ENCODE data around the gene CCDC57. TPM values are rescaled to one million over a fixed set of nuclear protein-coding genes. Genes with fewer than 3 reads are reported as not detected.
A peak's percentile ranks its signal among the peaks of the same experiment; 100 is the strongest.

Gene CCDC57
- total and polyA plus RNA-seq, 9 of the 15 experiments (the other 6 are each of a cell fraction or from before 2014, with no cell fraction given): 0.83 to 36.2 (median 13.6) TPM

DNA sequence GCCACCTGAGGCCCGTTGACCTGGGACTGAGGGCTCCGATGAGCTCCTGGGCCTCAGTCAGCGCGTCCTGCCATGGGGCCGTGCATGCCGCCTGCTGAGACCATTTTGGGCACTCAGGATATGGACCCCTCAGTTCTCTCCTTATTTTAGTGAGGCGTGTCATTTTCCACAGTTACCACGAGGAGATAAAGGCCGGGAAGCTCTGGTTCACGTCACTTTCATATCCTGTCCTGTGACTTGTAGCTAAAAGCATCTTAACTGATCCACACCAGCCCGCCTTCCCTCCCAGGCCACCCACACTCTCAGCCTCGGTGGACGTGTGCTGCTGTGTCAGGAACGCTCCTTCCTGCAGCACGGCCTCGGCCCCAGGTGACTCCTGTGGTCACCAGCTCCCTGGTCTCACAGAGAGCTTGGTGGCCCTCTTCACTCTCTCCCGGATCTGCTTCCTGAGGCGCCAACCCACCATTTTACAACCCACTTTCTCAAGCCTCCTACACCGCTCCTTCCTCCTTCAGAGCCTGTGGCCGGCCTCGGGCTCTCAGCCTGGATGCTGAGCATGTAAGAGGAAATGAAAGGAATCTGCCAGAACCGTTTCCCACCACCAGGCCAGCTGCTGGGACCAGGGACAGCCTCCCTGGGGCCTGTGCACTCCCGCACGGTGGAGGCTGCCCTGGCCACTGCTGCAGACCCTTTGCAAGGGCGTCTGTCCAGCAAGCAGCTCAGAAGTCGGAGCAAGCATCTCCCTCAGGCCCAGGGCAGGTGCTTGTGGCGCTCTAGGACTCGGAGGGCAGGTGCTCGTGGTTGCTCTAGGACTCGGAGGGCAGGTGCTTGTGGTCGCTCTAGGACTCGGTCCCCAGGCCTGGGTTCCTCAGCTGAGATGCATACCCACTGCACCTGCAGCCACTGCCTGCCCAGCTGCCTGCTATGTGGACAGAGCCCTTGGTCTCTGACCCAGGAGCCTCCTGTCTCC lies 90.7 kb downstream of the CCDC57 start (continued):
- no peak for TF ChIP-seq ARNT (IDR thresholded peaks at IDR 0.05)
- TF ChIP-seq KLF6 (CRISPR knock-in tag; IDR thresholded peaks at IDR 0.05; ENCODE audit: borderline replicate concordance): no peak
- TF ChIP-seq CBX2 (IDR thresholded peaks at IDR 0.05; ENCODE audit: insufficient read depth, low read length, poor library complexity, severe bottlenecking): no peak
- no peak for TF ChIP-seq TAF1 (IDR thresholded peaks at IDR 0.05; ENCODE audit: control insufficient read depth, extremely low read depth, insufficient read depth, low read length, severe bottlenecking)
- TF ChIP-seq E2F3 (CRISPR knock-in tag; IDR thresholded peaks at IDR 0.05): no peak
- no peak for TF ChIP-seq SRSF9 (IDR thresholded peaks at IDR 0.05; ENCODE audit: borderline replicate concordance, low read depth, low read length)
- TF ChIP-seq ZNF79 (CRISPR knock-in tag; IDR thresholded peaks at IDR 0.05; ENCODE audit: low read depth): no peak
- TF ChIP-seq, protein P1, sequence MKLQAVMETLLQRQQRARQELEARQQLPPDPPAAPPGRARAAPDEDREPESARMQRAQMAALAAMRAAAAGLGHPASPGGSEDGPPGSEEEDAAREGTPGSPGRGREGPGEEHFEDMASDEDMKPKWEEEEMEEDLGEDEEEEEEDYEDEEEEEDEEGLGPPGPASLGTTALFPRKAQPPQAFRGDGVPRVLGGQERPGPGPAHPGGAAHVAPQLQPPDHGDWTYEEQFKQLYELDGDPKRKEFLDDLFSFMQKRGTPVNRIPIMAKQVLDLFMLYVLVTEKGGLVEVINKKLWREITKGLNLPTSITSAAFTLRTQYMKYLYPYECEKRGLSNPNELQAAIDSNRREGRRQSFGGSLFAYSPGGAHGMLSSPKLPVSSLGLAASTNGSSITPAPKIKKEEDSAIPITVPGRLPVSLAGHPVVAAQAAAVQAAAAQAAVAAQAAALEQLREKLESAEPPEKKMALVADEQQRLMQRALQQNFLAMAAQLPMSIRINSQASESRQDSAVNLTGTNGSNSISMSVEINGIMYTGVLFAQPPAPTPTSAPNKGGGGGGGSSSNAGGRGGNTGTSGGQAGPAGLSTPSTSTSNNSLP (IDR thresholded peaks at IDR 0.05; ENCODE audit: borderline replicate concordance, low read depth, low read length): no peak
- no peak for TF ChIP-seq FUS (optimal IDR thresholded peaks at IDR 0.05; ENCODE audit: low read depth, low read length)
- TF ChIP-seq, protein P2, sequence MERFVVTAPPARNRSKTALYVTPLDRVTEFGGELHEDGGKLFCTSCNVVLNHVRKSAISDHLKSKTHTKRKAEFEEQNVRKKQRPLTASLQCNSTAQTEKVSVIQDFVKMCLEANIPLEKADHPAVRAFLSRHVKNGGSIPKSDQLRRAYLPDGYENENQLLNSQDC (CRISPR knock-in tag; IDR thresholded peaks at IDR 0.05): no peak
- TF ChIP-seq KAT2B (IDR thresholded peaks at IDR 0.05; ENCODE audit: low read depth, low read length): no peak
- TF ChIP-seq, protein P3, sequence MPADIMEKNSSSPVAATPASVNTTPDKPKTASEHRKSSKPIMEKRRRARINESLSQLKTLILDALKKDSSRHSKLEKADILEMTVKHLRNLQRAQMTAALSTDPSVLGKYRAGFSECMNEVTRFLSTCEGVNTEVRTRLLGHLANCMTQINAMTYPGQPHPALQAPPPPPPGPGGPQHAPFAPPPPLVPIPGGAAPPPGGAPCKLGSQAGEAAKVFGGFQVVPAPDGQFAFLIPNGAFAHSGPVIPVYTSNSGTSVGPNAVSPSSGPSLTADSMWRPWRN (IDR thresholded peaks at IDR 0.05; ENCODE audit: low read depth): no peak
- TF ChIP-seq, protein P4, sequence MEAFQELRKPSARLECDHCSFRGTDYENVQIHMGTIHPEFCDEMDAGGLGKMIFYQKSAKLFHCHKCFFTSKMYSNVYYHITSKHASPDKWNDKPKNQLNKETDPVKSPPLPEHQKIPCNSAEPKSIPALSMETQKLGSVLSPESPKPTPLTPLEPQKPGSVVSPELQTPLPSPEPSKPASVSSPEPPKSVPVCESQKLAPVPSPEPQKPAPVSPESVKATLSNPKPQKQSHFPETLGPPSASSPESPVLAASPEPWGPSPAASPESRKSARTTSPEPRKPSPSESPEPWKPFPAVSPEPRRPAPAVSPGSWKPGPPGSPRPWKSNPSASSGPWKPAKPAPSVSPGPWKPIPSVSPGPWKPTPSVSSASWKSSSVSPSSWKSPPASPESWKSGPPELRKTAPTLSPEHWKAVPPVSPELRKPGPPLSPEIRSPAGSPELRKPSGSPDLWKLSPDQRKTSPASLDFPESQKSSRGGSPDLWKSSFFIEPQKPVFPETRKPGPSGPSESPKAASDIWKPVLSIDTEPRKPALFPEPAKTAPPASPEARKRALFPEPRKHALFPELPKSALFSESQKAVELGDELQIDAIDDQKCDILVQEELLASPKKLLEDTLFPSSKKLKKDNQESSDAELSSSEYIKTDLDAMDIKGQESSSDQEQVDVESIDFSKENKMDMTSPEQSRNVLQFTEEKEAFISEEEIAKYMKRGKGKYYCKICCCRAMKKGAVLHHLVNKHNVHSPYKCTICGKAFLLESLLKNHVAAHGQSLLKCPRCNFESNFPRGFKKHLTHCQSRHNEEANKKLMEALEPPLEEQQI (IDR thresholded peaks at IDR 0.05): no peak
- no peak for TF ChIP-seq IRF2 (CRISPR knock-in tag; IDR thresholded peaks at IDR 0.05)
- TF ChIP-seq, protein P5, sequence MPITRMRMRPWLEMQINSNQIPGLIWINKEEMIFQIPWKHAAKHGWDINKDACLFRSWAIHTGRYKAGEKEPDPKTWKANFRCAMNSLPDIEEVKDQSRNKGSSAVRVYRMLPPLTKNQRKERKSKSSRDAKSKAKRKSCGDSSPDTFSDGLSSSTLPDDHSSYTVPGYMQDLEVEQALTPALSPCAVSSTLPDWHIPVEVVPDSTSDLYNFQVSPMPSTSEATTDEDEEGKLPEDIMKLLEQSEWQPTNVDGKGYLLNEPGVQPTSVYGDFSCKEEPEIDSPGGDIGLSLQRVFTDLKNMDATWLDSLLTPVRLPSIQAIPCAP (CRISPR knock-in tag; IDR thresholded peaks at IDR 0.05; ENCODE audit: borderline replicate concordance): no peak
- TF ChIP-seq, protein P6, sequence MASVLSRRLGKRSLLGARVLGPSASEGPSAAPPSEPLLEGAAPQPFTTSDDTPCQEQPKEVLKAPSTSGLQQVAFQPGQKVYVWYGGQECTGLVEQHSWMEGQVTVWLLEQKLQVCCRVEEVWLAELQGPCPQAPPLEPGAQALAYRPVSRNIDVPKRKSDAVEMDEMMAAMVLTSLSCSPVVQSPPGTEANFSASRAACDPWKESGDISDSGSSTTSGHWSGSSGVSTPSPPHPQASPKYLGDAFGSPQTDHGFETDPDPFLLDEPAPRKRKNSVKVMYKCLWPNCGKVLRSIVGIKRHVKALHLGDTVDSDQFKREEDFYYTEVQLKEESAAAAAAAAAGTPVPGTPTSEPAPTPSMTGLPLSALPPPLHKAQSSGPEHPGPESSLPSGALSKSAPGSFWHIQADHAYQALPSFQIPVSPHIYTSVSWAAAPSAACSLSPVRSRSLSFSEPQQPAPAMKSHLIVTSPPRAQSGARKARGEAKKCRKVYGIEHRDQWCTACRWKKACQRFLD (CRISPR knock-in tag; IDR thresholded peaks at IDR 0.05): 0 out of 2 replicates have a peak, but pooled peaks have one; percentile 32
- TF ChIP-seq, protein P7, sequence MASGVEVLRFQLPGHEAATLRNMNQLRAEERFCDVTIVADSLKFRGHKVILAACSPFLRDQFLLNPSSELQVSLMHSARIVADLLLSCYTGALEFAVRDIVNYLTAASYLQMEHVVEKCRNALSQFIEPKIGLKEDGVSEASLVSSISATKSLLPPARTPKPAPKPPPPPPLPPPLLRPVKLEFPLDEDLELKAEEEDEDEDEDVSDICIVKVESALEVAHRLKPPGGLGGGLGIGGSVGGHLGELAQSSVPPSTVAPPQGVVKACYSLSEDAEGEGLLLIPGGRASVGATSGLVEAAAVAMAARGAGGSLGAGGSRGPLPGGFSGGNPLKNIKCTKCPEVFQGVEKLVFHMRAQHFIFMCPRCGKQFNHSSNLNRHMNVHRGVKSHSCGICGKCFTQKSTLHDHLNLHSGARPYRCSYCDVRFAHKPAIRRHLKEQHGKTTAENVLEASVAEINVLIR (CRISPR knock-in tag; IDR thresholded peaks at IDR 0.05): no peak
